Activated T-cell treated with anti-CD3 and anti-CD28 coated beads, Interleukin-2, amount 50 U/mL, for 4 hours (primary cell): ENCODE results near the gene CTSA. TPM values are rescaled to one million over a fixed set of nuclear protein-coding genes. Genes with fewer than 3 reads are reported as not detected.
A peak's percentile ranks its signal among the peaks of the same experiment; 100 is the strongest.
"Not testable (repeated sequence)": the region's sequence is repeated elsewhere in the genome, so short reads cannot be mapped to it uniquely, and the experiment has no call there.

ENCODE experiments used
- ATAC-seq, 2 donors: fragments of 200-7000 bp; cut with Tn5 transposase; one replicate each; pipeline ENCODE4 v1.10.0; 2021
- DNase-seq: peaks from one replicate; pipeline ENCODE4 v3.0.0-alpha.2; 2020
- H3K27me3 Mint-ChIP-seq: one replicate; pipeline ENCODE4 v1.8.0; 2021; ENCODE audit warnings: low read depth, mixed read lengths
- H3K36me3 Mint-ChIP-seq: one replicate; pipeline ENCODE4 v1.8.0; 2022; ENCODE audit warnings: mixed read lengths; ENCODE audit not compliant: insufficient read depth
- H3K4me1 Mint-ChIP-seq: one replicate; pipeline ENCODE4 v1.8.0; 2021; ENCODE audit warnings: low read depth, mixed read lengths
- H3K4me3 Mint-ChIP-seq: one replicate; pipeline ENCODE4 v1.8.0; 2021; ENCODE audit warnings: mild to moderate bottlenecking, moderate library complexity, mixed read lengths
- H3K9me3 Mint-ChIP-seq: one replicate; pipeline ENCODE4 v1.8.0; 2021; ENCODE audit warnings: mixed read lengths
- total RNA-seq, 3 donors: library from RNA; stranded (reverse); gene quantifications; one replicate each; pipeline ENCODE4 v1.2.1, GENCODE V29; 2021

The CTSA gene
- total RNA-seq, 3 donors from 2014 or later = 56.5 to 63.1 (median 57.3) TPM

DNA sequence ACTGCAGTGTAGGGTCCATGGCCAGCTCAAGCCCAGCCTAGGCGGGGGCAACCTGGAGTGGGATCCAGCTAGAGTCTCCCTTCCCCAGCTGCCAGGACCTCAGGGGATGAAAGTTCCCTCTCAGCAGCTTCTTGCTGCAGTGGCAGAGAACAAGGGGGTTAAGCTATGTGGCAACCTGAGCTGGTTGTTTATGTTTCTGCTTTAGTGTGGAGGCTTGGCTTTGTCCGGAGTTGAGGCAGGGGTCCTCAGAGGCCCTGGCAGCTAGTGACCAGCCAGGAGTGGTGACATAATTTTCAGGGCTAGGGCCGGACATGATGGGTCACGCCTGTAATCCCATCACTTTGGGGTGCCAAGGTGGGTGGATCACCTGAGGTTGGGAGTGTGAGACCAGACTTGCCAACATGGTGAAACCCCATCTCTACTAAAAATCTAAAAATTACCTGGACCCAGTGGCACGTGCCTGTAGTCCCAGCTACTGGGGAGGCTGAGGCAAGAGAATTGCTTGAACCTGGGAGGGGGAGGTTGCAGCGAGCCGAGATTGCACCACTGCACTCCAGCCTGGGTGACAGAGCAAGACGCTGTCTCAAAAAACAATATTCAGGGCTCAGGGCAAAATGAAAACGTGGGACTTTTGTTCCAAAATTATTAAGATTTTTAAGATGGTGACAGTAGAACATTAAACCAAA, 34.8 kb downstream of the CTSA start:
- H3K4me3 Mint-ChIP-seq = no peak overlapping the region

GRCh38 chr20:45926731-45927070, 35.6 kb downstream of the CTSA start:
- DNase-seq = no peak
- Mint-ChIP-seq H3K4me1 (peaks cover 2% of the 10 kb centered on the region), H3K9me3 (no peaks in the 10 kb centered on the region), H3K36me3 (no peaks in the 10 kb centered on the region), H3K4me3 (no peak overlapping the region), H3K27me3 (peaks cover 1% of the 10 kb centered on the region)
- no peak for ATAC-seq

More for the DNA sequence above, 34.8 kb downstream of the CTSA start:
- Mint-ChIP-seq H3K9me3 (no peaks in the 10 kb centered on the region), H3K27me3 (peaks cover 6% of the 10 kb centered on the region), H3K36me3 (no peaks in the 10 kb centered on the region), H3K4me1 (peaks cover 2% of the 10 kb centered on the region)
- ATAC-seq = no peak
- DNase-seq = no peak

DNA sequence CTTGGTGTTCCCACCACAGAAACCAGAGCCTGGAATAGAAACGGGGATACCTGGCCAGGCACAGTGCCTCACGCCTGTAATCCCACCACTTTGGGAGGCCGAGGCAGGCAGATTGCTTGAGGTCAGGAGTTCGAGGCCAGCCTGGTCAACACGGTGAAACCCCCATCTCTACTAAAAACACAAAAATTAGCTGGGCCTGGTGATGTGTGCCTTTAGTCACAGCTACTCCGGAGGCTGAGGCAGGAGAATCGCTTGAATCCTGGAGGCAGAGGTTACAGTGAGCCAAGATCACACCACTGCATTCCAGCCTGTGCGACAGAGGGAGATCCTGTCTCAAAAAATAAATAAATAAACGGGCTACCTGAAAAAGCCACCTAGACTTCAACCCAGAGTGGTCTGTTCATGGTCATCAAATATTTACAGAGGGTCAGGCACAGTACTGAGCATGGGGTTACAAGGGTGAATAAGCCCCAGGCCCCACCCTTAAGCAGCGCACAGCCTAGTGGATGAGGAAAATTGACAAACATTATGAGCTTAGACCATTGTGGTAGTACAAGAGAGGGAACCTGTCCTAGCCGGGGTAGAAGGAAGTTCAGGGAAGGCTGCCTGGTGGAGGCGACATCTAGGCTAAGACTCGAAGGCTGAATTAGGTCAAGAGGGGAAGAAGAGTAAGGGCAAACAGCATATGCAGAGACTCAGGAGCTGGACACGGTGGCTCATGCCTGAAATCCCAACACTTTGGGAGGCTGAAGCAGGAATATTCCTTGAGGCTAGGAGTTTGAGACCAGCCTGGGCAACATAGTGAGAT, 36.1 kb downstream of the CTSA start:
- H3K9me3 Mint-ChIP-seq = no peaks in the 10 kb centered on the region
- H3K4me1 Mint-ChIP-seq = peaks cover 2% of the 10 kb centered on the region
- DNase-seq (no peak), ATAC-seq (no peak)
- H3K4me3 Mint-ChIP-seq = no peak overlapping the region
- H3K27me3 Mint-ChIP-seq = no peaks in the 10 kb centered on the region
- H3K36me3 Mint-ChIP-seq = no peaks in the 10 kb centered on the region

DNA sequence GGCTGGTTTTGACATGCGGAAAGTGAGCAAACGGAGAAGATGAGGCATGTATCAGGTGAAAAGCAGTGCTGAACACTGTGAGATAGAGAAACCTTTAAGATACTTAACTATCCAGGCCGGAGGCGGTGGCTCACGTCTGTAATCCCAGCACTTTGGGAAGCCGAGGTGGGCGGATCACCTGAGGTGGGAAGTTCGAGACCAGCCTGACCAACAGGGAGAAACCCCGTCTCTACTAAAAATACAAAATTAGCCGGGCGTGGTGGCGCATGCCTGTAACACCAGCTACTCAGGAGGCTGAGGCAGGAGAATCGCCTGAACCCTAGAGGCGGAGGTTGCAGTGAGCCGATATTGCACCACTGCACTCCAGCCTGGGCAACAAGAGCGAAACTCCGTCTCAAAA, 40.5 kb downstream of the CTSA start:
- H3K9me3 Mint-ChIP-seq = not testable (repeated sequence)

GRCh38 chr20:45933266-45934045, 42.3 kb downstream of the CTSA start:
- H3K4me1 Mint-ChIP-seq = peaks cover 27% of the 10 kb centered on the region
- H3K36me3 Mint-ChIP-seq = peaks cover 11% of the 10 kb centered on the region
- DNase-seq = peak; percentile 39
- no peaks in the 10 kb centered on the region for H3K27me3 Mint-ChIP-seq
- H3K4me3 Mint-ChIP-seq = peak overlapping the region; percentile 93
- ATAC-seq = no peak
- H3K9me3 Mint-ChIP-seq = no peaks in the 10 kb centered on the region

More for the DNA sequence above, 40.5 kb downstream of the CTSA start:
- DNase-seq, ATAC-seq, H3K4me3 Mint-ChIP-seq, H3K36me3 Mint-ChIP-seq, H3K27me3 Mint-ChIP-seq: not testable (repeated sequence)
- H3K4me1 Mint-ChIP-seq = peaks cover 13% of the 10 kb centered on the region

GRCh38 chr20:45934046-45934585, 43.0 kb downstream of the CTSA start:
- Mint-ChIP-seq H3K27me3 (no peaks in the 10 kb centered on the region), H3K9me3 (no peaks in the 10 kb centered on the region), H3K4me1 (peaks cover 28% of the 10 kb centered on the region), H3K36me3 (peaks cover 15% of the 10 kb centered on the region), H3K4me3 (peak overlapping the region; percentile 93)
- ATAC-seq (peak; percentile 7 to 11), DNase-seq (no peak)

GRCh38 chr20:45934586-45935415, 43.7 kb downstream of the CTSA start, which contains the start of gene PCIF1:
Gene PCIF1 (plus strand): TSS chr20:45934683. CDS start chr20:45939000, 4,317 bp downstream.
- DNase-seq = peak; percentile 98
- H3K4me3 Mint-ChIP-seq = peak within 1 kb of the TSS; percentile 93
- peaks cover 28% of the 10 kb centered on the region for H3K4me1 Mint-ChIP-seq
- peaks cover 20% of the 10 kb centered on the region for H3K36me3 Mint-ChIP-seq
- H3K9me3 Mint-ChIP-seq = no peaks in the 10 kb centered on the region
- peak; percentile 81 to 84 for ATAC-seq
- H3K27me3 Mint-ChIP-seq = no peaks in the 10 kb centered on the region

DNA sequence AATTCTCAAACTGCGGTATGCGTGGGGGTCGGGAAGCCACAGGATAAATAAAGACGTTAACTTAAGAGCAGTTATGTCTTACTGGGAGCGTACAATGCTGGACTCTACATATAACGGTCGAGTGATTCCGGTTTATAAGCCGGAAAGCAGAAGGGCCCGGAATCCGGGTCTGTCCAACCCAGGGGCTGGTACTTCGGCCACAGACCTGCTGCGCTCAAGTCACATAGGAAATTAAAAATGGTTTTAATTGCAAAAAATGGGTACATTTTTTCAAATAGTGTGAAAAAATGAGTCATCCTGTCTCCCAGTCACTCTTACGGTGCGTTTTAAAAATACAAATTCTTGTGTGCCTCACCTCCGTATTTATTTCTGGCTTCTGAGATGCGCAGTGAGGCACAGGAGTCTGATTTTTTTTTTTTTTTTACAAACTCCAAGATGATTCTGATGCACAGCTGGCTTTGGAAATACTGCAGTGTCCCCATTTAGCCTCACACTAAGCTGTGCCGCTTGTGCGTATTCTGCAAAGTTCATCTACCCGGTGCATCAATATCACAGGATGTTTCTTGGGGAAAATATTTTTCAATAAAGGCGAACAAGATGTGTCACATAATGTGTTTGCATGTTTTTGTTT, 44.4 kb downstream of the CTSA start:
- H3K9me3 Mint-ChIP-seq = no peaks in the 10 kb centered on the region
- H3K4me3 Mint-ChIP-seq = peak overlapping the region; percentile 87
- DNase-seq = no peak
- H3K36me3 Mint-ChIP-seq = peaks cover 20% of the 10 kb centered on the region
- H3K27me3 Mint-ChIP-seq = no peaks in the 10 kb centered on the region
- peaks cover 28% of the 10 kb centered on the region for H3K4me1 Mint-ChIP-seq
- ATAC-seq = no peak

GRCh38 chr20:45937765-45938164, 46.6 kb downstream of the CTSA start:
- Mint-ChIP-seq H3K4me1 (peaks cover 28% of the 10 kb centered on the region), H3K36me3 (peaks cover 23% of the 10 kb centered on the region), H3K27me3 (no peaks in the 10 kb centered on the region), H3K4me3 (peak overlapping the region; percentile 59), H3K9me3 (no peaks in the 10 kb centered on the region)
- ATAC-seq = no peak
- no peak for DNase-seq

GRCh38 chr20:45938727-45939438, 47.7 kb downstream of the CTSA start:
- DNase-seq (no peak), ATAC-seq (no peak)
- Mint-ChIP-seq H3K27me3 (no peaks in the 10 kb centered on the region), H3K4me3 (no peak overlapping the region), H3K36me3 (peaks cover 30% of the 10 kb centered on the region), H3K4me1 (peaks cover 26% of the 10 kb centered on the region), H3K9me3 (no peaks in the 10 kb centered on the region)

DNA sequence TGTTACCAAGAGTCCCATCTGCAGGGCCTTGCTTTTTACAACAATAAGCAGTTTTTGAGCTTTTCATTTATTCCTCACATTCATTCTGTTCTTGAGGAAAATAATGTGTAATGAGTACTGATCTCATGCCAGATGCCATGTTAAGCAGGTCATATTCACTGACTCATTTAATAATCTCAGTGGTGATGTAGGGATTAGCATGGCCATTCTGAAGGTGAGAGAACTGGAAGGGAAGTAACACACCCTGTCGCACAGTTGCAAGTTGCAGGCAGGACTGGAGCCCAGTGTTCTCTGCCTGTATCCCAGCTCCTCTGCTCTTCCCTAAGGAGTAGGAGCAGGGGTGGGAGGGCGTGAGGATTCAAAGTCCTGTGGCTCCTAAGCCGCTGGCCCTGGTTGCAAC, 48.9 kb downstream of the CTSA start:
- DNase-seq (no peak), ATAC-seq (no peak)
- peaks cover 36% of the 10 kb centered on the region for H3K36me3 Mint-ChIP-seq
- peaks cover 37% of the 10 kb centered on the region for H3K4me1 Mint-ChIP-seq
- H3K27me3 Mint-ChIP-seq = no peaks in the 10 kb centered on the region
- H3K4me3 Mint-ChIP-seq = no peak overlapping the region
- no peaks in the 10 kb centered on the region for H3K9me3 Mint-ChIP-seq

GRCh38 chr20:45940469-45940868, 49.3 kb downstream of the CTSA start:
- peaks cover 37% of the 10 kb centered on the region for H3K36me3 Mint-ChIP-seq
- H3K9me3 Mint-ChIP-seq = no peaks in the 10 kb centered on the region
- peaks cover 37% of the 10 kb centered on the region for H3K4me1 Mint-ChIP-seq
- H3K4me3 Mint-ChIP-seq = no peak overlapping the region
- H3K27me3 Mint-ChIP-seq = no peaks in the 10 kb centered on the region
- DNase-seq (no peak), ATAC-seq (no peak)

- no peak for DNase-seq
- H3K9me3 Mint-ChIP-seq = no peaks in the 10 kb centered on the region
- no peaks in the 10 kb centered on the region for H3K27me3 Mint-ChIP-seq
- H3K36me3 Mint-ChIP-seq = peaks cover 32% of the 10 kb centered on the region
- no peak for ATAC-seq
- H3K4me1 Mint-ChIP-seq = peaks cover 26% of the 10 kb centered on the region
- no peak overlapping the region for H3K4me3 Mint-ChIP-seq
Observed at GRCh38 chr20:45943613-45944012, 52.5 kb downstream of the CTSA start.
